Measurements from ENCODE around the gene TEX26.

GRCh38 chr13:30910676-30911075, 21.8 kb upstream of the TEX26 start:
- TF ChIP-seq CTCF (IDR thresholded peaks at IDR 0.05) (no peak), POLR2AphosphoS5 (IDR thresholded peaks at IDR 0.05) (no peak)
